Body of pancreas (tissue), 4 donors: Measurements from ENCODE around the gene ARV1. TPM values are rescaled to one million over a fixed set of nuclear protein-coding genes. Genes with fewer than 3 reads are reported as not detected.

Experiments
- ATAC-seq: fragments of 150-250 bp; one replicate; pipeline ENCODE4 v1.9.1; 2016
- DNase-seq, 4 donors: peaks; one replicate each; pipeline ENCODE4 v3.0.0-alpha.2; 2019
- H3K27ac ChIP-seq, 4 donors: fragments of 200-600 bp; sonication (generic); 1 replicate in 3 of 4; 2 replicates in 1 of 4; pipeline versions ENCODE4 v1.5.1 to v1.6.1; 2016 to 2019; ENCODE audit warnings: mild to moderate bottlenecking in 1 of 4, mixed read lengths in 1 of 4, moderate library complexity in 1 of 4
- H3K27me3 ChIP-seq, 2 donors: fragments of 200-600 bp; sonication (generic); one replicate each; pipeline ENCODE4 v1.6.0; 2016; ENCODE audit warnings: mild to moderate bottlenecking in 1 of 2
- H3K36me3 ChIP-seq, 2 donors: fragments of 200-600 bp; sonication (generic); replicated peaks in 1 of 2; 2 replicates each; pipeline ENCODE4 v1.5.1; 2016; ENCODE audit warnings: low read depth in 2 of 2; ENCODE audit not compliant: insufficient read depth in 1 of 2
- H3K4me1 ChIP-seq: fragments of 200-600 bp; sonication (generic); one replicate; pipeline ENCODE4 v1.6.0; 2016
- H3K4me3 ChIP-seq, 2 donors: fragments of 200-600 bp; sonication (generic); 1 replicate in 1 of 2; 2 replicates in 1 of 2; pipeline ENCODE4 v1.5.1; 2016 to 2019
- H3K9me3 ChIP-seq, 3 donors: fragments of 200-600 bp; sonication (generic); 1 replicate in 2 of 3; 2 replicates in 1 of 3; pipeline ENCODE4 v1.5.1; 2016
- CTCF ChIP-seq, 7 experiments: fragments of 450-650 bp in 4 of 7; fragments of 200-600 bp in 3 of 7; sonication (generic) in 3 of 7; IDR thresholded peaks; one replicate each; pipeline ENCODE4 v1.5.1; 2016 to 2019; ENCODE audit warnings: antibody characterized with exemption in 7 of 7
- POLR2A ChIP-seq, 3 donors: fragments of 450-650 bp; IDR thresholded peaks; one replicate each; pipeline ENCODE4 v1.6.1; 2016; ENCODE audit warnings: antibody characterized with exemption in 3 of 3, mild to moderate bottlenecking in 2 of 3
- WGBS, 2 donors: methylation state at CpG; one replicate each; pipeline ENCODE4 v1.1.5; 2017; 5-methylcytosine and 5-hydroxymethylcytosine counted together
- intact Hi-C: fragments of 100-400 bp; cut with DNase I; formaldehyde crosslinking; loops from one replicate; pipeline ENCODE4 v1.15.1; 2023
- total RNA-seq, 2 donors: library from RNA; depleted of rRNA; stranded (reverse); fragments of >200 nt; gene quantifications; one replicate each; pipeline ENCODE4 v1.1.0, GENCODE V29; 2016

The ARV1 gene
- total RNA-seq, 2 donors from 2014 or later: 11.5 to 23.6 TPM

GRCh38 chr1:230985711-230986110 lies 6.8 kb downstream of the ARV1 start:
- Histone ChIP-seq H3K4me1 (peaks cover 30% of the 10 kb centered on the region), H3K27ac (no peak overlapping the region), H3K36me3 (peaks cover 0 to 2% of the 10 kb centered on the region in 2 donors), H3K9me3 (no peaks in the 10 kb centered on the region), H3K27me3 (no peaks in the 10 kb centered on the region), H3K4me3 (no peak overlapping the region)
- intact Hi-C loops: no loop called here
- no peak for DNase-seq
- ATAC-seq: no peak
- TF ChIP-seq CTCF (IDR thresholded peaks at IDR 0.05) (no peak), POLR2A (IDR thresholded peaks at IDR 0.05) (no peak)
- 91 to 97% methylated on average over 6 of the region's 6 CpGs for WGBS, 2 donors

- H3K9me3 ChIP-seq: no peaks in the 10 kb centered on the region
- ATAC-seq: no peak
- H3K4me3 ChIP-seq: no peak overlapping the region
- no peaks in the 10 kb centered on the region for H3K27me3 ChIP-seq
- intact Hi-C loops: no loop called here
- peaks cover 0 to 1% of the 10 kb centered on the region in 2 donors for H3K36me3 ChIP-seq
- H3K4me1 ChIP-seq: peaks cover 37% of the 10 kb centered on the region
- DNase-seq: no peak
- H3K27ac ChIP-seq: no peak overlapping the region
- 92 to 94% methylated on average over 7 of the region's 7 CpGs for WGBS, 2 donors
- TF ChIP-seq POLR2A (IDR thresholded peaks at IDR 0.05): no peak
- no peak for TF ChIP-seq CTCF (IDR thresholded peaks at IDR 0.05)
These were observed 8.1 kb downstream of the ARV1 start for GRCh38 chr1:230986976-230987375.

- H3K4me3 ChIP-seq: no peak overlapping the region
- H3K36me3 ChIP-seq: no peaks in the 10 kb centered on the region
- TF ChIP-seq POLR2A (IDR thresholded peaks at IDR 0.05): no peak
- TF ChIP-seq CTCF (IDR thresholded peaks at IDR 0.05): no peak
- intact Hi-C loops: no loop called here
- WGBS, 2 donors: 54 to 57% methylated on average over 3 of the region's 3 CpGs
- ATAC-seq: no peak
- no peaks in the 10 kb centered on the region for H3K27me3 ChIP-seq
- H3K4me1 ChIP-seq: peaks cover 42% of the 10 kb centered on the region
- no peak overlapping the region for H3K27ac ChIP-seq
- no peaks in the 10 kb centered on the region for H3K9me3 ChIP-seq
- DNase-seq: no peak
These were observed 8.6 kb downstream of the ARV1 start for GRCh38 chr1:230987448-230987847.

GRCh38 chr1:230992100-230992774 lies 13.3 kb downstream of the ARV1 start:
- TF ChIP-seq CTCF (IDR thresholded peaks at IDR 0.05) (no peak), POLR2A (IDR thresholded peaks at IDR 0.05) (no peak)
- H3K4me3 ChIP-seq: no peak overlapping the region
- no peaks in the 10 kb centered on the region for H3K27me3 ChIP-seq
- intact Hi-C loops: no loop called here
- H3K9me3 ChIP-seq: no peaks in the 10 kb centered on the region
- DNase-seq (peak; percentile 17 to 59 (median 38)), ATAC-seq (peak; percentile 74)
- H3K4me1 ChIP-seq: peaks cover 25% of the 10 kb centered on the region
- 45 to 46% methylated on average over 7 of the region's 7 CpGs for WGBS, 2 donors
- H3K36me3 ChIP-seq: peaks cover 0 to 4% of the 10 kb centered on the region in 2 donors
- H3K27ac ChIP-seq: peak overlapping the region in 3 of 4 donors; percentile 2 to 38 (median 36)

GRCh38 chr1:230994860-230995259 lies 16.0 kb downstream of the ARV1 start:
- intact Hi-C loops: no loop called here
- Histone ChIP-seq H3K27me3 (no peaks in the 10 kb centered on the region), H3K9me3 (no peaks in the 10 kb centered on the region), H3K4me3 (no peak overlapping the region), H3K36me3 (peaks cover 8 to 18% of the 10 kb centered on the region in 2 donors), H3K4me1 (peaks cover 20% of the 10 kb centered on the region), H3K27ac (no peak overlapping the region)
- DNase-seq: no peak
- 88 to 100% methylated on average over 1 of the region's 1 CpG for WGBS, 2 donors
- no peak for ATAC-seq
- no peak for TF ChIP-seq POLR2A (IDR thresholded peaks at IDR 0.05)
- TF ChIP-seq CTCF (IDR thresholded peaks at IDR 0.05): no peak
